OCI-LY7 (cell line): ENCODE measurements around the gene IRX5.

ENCODE experiments used
- EZH2phosphoT487 ChIP-seq: fragments of 200-600 bp; sonication (generic); IDR thresholded peaks from 2 replicates; pipeline ENCODE4 v1.6.1; 2018; ENCODE audit warnings: low read depth, borderline replicate concordance, mild to moderate bottlenecking, mixed run types, antibody characterized with exemption, low read length, moderate library complexity, mixed read lengths
- TF ChIP-seq, protein P1 (sequence below): fragments of 200-600 bp; sonication (generic); conservative IDR thresholded peaks from 2 replicates; pipeline ENCODE4 v1.5.1; 2014; ENCODE audit warnings: mild to moderate bottlenecking, antibody characterized with exemption, low read length, moderate library complexity, mixed read lengths

DNA sequence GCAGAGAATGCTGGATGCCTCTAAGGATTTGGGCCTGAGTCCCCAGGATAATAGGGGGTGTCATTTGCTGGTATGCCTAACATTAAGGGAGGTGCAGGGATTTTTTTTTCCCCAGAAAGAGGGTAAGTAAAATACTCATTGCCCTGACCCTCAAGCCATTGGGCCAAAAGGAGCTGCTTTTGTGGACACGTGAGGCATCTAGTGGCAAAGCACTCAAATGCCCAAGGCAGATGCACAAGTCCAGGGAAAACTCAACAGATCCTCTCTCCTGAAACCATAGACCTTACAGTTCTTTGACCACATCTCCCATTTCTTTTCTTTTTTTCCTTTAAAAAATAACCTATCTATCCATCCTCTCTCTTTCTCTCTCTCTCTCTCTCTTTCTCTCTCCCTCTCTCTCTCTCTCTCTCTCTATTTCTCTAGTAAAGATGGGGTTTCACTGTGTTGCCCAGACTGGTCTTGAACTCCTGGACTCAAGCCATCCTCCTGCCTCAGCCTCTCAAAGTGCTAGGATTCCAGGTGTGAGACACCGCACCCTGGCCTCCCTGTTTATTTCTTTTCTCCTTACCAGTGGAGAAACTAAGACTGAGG is 11.8 kb downstream of the IRX5 start:
- TF ChIP-seq, protein P1, sequence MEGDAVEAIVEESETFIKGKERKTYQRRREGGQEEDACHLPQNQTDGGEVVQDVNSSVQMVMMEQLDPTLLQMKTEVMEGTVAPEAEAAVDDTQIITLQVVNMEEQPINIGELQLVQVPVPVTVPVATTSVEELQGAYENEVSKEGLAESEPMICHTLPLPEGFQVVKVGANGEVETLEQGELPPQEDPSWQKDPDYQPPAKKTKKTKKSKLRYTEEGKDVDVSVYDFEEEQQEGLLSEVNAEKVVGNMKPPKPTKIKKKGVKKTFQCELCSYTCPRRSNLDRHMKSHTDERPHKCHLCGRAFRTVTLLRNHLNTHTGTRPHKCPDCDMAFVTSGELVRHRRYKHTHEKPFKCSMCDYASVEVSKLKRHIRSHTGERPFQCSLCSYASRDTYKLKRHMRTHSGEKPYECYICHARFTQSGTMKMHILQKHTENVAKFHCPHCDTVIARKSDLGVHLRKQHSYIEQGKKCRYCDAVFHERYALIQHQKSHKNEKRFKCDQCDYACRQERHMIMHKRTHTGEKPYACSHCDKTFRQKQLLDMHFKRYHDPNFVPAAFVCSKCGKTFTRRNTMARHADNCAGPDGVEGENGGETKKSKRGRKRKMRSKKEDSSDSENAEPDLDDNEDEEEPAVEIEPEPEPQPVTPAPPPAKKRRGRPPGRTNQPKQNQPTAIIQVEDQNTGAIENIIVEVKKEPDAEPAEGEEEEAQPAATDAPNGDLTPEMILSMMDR, result peak; percentile 53
- TF ChIP-seq EZH2phosphoT487, result no peak
